Epithelial cell of proximal tubule (primary cell): ENCODE data around the gene ARID1A. TPM values are rescaled to one million over a fixed set of nuclear protein-coding genes. Genes with fewer than 3 reads are reported as not detected.

Experiments
- DNase-seq: peaks from one replicate; pipeline ENCODE4 v3.0.0-alpha.2; 2011; ENCODE audit warnings: low read depth
- H3K4me3 ChIP-seq: 2 replicates; pipeline ENCODE4 v1.5.1; 2011; ENCODE audit warnings: low read depth, mild to moderate bottlenecking, low read length
- total RNA-seq: library from RNA; depleted of rRNA; stranded (reverse); fragments of >200 nt; gene quantifications from 2 replicates; pipeline ENCODE4 v1.2.3, GENCODE V29; 2015
- TF ChIP-seq, protein P1 (sequence below): conservative IDR thresholded peaks from 2 replicates; pipeline ENCODE4 v1.5.1; 2012; ENCODE audit warnings: low read depth, mild to moderate bottlenecking, low read length

Gene ARID1A
- total RNA-seq, 1 donor from 2014 or later, result 25.2 TPM

DNA sequence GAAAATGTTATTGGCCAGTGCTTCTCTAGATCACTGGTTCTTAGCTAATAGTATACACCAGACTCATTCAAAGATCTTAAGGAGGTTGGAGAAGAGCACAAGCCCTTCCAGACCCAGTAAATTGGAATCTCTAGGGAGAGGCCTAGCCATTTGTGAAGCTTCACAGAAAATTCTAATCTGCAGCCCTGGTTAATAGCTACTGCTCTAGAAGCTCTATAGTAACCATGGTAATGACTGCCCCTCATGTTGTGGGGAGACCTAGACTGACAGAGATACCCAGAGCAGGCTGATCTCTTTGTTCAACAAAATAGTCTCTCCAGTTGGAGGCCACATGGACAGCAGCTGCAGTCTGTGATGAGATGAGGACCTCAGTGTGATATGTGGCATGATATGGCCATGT lies 31.7 kb downstream of the ARID1A start:
- DNase-seq, result no peak
- H3K4me3 ChIP-seq, result no peak overlapping the region
- TF ChIP-seq, protein P1, sequence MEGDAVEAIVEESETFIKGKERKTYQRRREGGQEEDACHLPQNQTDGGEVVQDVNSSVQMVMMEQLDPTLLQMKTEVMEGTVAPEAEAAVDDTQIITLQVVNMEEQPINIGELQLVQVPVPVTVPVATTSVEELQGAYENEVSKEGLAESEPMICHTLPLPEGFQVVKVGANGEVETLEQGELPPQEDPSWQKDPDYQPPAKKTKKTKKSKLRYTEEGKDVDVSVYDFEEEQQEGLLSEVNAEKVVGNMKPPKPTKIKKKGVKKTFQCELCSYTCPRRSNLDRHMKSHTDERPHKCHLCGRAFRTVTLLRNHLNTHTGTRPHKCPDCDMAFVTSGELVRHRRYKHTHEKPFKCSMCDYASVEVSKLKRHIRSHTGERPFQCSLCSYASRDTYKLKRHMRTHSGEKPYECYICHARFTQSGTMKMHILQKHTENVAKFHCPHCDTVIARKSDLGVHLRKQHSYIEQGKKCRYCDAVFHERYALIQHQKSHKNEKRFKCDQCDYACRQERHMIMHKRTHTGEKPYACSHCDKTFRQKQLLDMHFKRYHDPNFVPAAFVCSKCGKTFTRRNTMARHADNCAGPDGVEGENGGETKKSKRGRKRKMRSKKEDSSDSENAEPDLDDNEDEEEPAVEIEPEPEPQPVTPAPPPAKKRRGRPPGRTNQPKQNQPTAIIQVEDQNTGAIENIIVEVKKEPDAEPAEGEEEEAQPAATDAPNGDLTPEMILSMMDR, result no peak

DNA sequence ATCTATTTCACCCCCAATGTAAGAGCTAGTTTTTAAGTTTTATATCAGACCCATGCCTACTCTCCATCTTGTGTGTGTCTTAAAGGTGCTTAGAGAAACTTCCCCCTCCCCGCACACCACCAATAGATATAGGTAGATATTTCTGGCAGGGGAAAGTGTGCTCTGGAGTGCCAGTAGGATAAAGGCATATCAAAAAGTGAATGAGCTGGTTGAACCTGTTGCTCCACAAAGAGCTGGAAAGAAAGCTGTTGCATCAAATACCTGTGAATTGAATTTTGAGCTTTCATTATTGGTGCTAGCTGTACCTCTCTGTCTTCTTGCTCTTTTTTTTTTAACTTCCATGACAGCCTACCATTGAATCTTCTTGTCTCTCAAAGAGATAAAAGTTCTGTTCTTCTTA lies 32.8 kb downstream of the ARID1A start:
- TF ChIP-seq, protein P1, result no peak
- no peak overlapping the region for H3K4me3 ChIP-seq
- no peak for DNase-seq

DNA sequence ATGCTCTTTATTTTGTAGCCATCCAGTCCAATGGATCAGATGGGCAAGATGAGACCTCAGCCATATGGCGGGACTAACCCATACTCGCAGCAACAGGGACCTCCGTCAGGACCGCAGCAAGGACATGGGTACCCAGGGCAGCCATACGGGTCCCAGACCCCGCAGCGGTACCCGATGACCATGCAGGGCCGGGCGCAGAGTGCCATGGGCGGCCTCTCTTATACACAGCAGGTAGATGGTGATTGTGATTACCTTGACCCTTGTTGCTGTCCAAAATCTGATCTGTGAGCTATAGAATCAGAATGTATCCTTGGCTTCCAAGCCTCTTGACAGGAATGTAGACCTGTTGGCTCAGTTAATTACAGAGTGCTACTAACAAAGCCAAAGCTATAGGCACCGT lies 33.8 kb downstream of the ARID1A start:
- DNase-seq, result no peak
- no peak overlapping the region for H3K4me3 ChIP-seq
- TF ChIP-seq, protein P1, result no peak

DNA sequence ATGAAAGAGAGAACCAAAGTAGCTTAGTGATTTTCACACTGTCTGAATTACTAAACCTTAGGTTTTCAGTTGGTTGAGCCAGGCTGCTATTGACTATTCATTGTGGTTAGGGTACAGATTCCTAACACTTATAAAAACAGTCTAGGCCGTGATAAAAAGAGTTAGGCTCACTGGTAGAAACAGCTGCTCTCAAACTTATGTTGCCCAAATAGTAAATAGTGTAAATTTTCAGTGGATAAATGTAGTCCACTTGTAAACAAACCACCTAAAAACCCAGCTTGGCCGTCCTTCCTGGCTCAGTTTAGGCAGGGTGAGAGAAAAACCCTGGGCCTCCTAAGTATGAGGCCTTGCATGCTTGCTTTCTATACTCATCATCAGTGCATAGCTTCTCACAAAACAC lies 34.9 kb downstream of the ARID1A start:
- TF ChIP-seq, protein P1, result no peak
- no peak overlapping the region for H3K4me3 ChIP-seq
- no peak for DNase-seq

DNA sequence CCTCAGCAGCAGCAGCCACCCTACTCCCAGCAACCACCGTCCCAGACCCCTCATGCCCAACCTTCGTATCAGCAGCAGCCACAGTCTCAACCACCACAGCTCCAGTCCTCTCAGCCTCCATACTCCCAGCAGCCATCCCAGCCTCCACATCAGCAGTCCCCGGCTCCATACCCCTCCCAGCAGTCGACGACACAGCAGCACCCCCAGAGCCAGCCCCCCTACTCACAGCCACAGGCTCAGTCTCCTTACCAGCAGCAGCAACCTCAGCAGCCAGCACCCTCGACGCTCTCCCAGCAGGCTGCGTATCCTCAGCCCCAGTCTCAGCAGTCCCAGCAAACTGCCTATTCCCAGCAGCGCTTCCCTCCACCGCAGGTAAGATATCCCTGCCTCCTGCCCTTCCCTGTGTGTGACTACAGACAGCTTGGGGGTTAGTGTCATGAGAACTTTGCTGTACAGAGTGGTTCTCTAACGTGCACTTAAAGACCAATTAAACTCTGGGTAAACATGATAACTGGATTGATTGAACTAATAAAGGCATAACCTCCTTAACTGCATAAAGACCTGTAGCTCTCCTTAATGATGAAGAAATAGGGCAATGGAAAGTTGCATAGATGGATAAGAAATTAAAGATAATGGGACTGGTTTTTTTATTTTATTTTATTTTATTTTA lies 35.6 kb downstream of the ARID1A start:
- TF ChIP-seq, protein P1, result no peak

DNA sequence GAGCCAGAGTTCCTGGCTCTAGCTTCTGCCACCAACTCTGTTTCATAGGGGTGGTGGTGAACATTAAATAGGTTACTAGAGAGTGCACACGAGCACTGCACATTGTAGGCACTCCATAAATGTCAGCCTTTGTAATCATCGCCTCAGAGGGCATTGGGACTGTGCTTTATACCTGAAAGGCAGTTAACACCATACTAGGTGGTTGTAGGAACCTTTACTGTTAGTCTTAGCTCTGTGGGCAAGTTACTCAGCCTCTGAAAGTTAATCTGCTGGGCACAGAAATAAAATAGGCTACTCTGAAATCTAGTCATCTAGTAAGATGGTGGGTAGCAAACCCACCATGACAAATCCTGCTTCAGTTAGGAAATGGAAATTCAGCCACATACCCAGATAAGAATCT lies 37.6 kb downstream of the ARID1A start:
- no peak overlapping the region for H3K4me3 ChIP-seq
- no peak for DNase-seq
- TF ChIP-seq, protein P1, result no peak

More for the DNA sequence above, 35.6 kb downstream of the ARID1A start:
- no peak overlapping the region for H3K4me3 ChIP-seq
- no peak for DNase-seq

DNA sequence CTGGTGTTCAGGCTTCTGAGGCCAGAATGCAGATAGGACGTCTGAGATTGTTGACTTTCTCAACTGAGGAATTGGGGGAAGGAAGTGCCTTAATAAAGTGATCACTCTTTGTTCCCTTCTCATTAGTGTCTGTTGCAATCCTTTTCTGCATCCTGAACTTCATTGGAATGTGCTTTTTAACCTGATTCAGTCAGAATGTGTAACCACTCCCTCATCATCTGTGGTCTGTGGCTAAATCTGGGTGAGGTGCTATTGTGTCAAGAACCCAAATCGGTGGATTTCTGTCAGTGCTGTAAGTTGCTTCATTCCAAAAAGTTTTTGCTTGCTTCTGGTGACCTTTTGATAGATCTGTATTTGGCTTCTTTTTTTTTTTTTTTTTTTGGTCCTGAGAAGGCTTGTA lies 38.2 kb downstream of the ARID1A start:
- TF ChIP-seq, protein P1, result no peak
- no peak overlapping the region for H3K4me3 ChIP-seq
- no peak for DNase-seq
